GM12878 (cell line): ENCODE data around the gene HGS. TPM values are rescaled to one million over a fixed set of nuclear protein-coding genes. Genes with fewer than 3 reads are reported as not detected.

Experiments used
- ATAC-seq: fragments of 200-7000 bp; cut with Tn5 transposase; 3 replicates; pipeline ENCODE4 v1.9.1; 2020; ENCODE audit warnings: mild to moderate bottlenecking, moderate library complexity
- BruUV-seq: library from RNA; stranded (reverse); fragments of 400-500 nt; replicated peaks from 2 replicates; lab custom pipeline; 2021; lab: Mats Ljungman, UMichigan
- CTCF ChIA-PET: fragments of 300-600 bp; sonication (Branson Sonifier 250); formaldehyde crosslinking; extraction: SDS; loops from one replicate; lab custom pipeline; 2021; ENCODE audit warnings: inconsistent platforms; lab: Yijun Ruan, JAX
- POLR2A ChIA-PET: fragments of 350-600 bp; formaldehyde crosslinking; extraction: SDS; loops from one replicate; lab custom pipeline; 2021; ENCODE audit warnings: inconsistent platforms; lab: Charles Lee
- RAD21 ChIA-PET: fragments of 300-600 bp; sonication (Branson Sonifier 250); formaldehyde crosslinking; loops from one replicate; lab custom pipeline; 2023; ENCODE audit warnings: antibody characterized with exemption; ENCODE audit not compliant: unreplicated experiment; lab: Charles Lee
- SMC1A ChIA-PET: fragments of 300-600 bp; sonication (Branson Sonifier 250); formaldehyde crosslinking; loops from one replicate; lab custom pipeline; 2023; ENCODE audit not compliant: unreplicated experiment, uncharacterized antibody; lab: Charles Lee
- DNase-seq: peaks from one replicate; pipeline ENCODE4 v3.0.0-alpha.2; 2011; ENCODE audit warnings: low read depth, low spot score
- FAIRE-seq: peaks from 3 replicates; lab custom pipeline; 2011; peaks lifted over from hg19 to GRCh38; lab: Jason Lieb, UNC
- H2AFZ ChIP-seq: 2 replicates; pipeline ENCODE4 v1.6.0; 2011; ENCODE audit warnings: low read depth, low read length, control low read depth; ENCODE audit not compliant: control insufficient read depth
- H3K27ac ChIP-seq: 2 replicates; pipeline ENCODE4 v1.5.1; 2011; ENCODE audit warnings: control low read depth; ENCODE audit not compliant: control insufficient read depth, insufficient read depth
- H3K27me3 ChIP-seq, 2 experiments: replicated peaks in 1 of 2; 2 replicates each; pipeline versions ENCODE4 v1.6.0 to v1.6.1; 2011; ENCODE audit warnings: low read length in 1 of 2; ENCODE audit not compliant: control insufficient read depth in 2 of 2, insufficient read depth in 2 of 2
- H3K36me3 ChIP-seq, 2 experiments: 2 replicates each; pipeline ENCODE4 v1.5.1; 2011; ENCODE audit warnings: low read length in 1 of 2; ENCODE audit not compliant: control insufficient read depth in 2 of 2, insufficient read depth in 2 of 2
- H3K4me1 ChIP-seq: 2 replicates; pipeline ENCODE4 v1.6.1; 2011; ENCODE audit warnings: mild to moderate bottlenecking, low read length, moderate library complexity, mixed read lengths; ENCODE audit not compliant: control insufficient read depth, insufficient read depth
- H3K4me2 ChIP-seq: 2 replicates; pipeline ENCODE4 v1.6.0; 2011; ENCODE audit warnings: control low read depth; ENCODE audit not compliant: control insufficient read depth, insufficient read depth
- H3K4me3 ChIP-seq: fragments of 200-600 bp; sonication (generic); 2 replicates; pipeline ENCODE4 v1.5.1; 2016
- H3K79me2 ChIP-seq: 2 replicates; pipeline ENCODE4 v1.6.0; 2011; ENCODE audit warnings: low read length; ENCODE audit not compliant: control insufficient read depth, insufficient read depth
- H3K9ac ChIP-seq: 2 replicates; pipeline ENCODE4 v1.8.0; 2011; ENCODE audit warnings: low read length, control low read depth, mixed read lengths; ENCODE audit not compliant: control insufficient read depth, insufficient read depth
- H3K9me3 ChIP-seq: replicated peaks from 3 replicates; pipeline ENCODE4 v1.5.1; 2011; ENCODE audit warnings: mild to moderate bottlenecking, low read length; ENCODE audit not compliant: control insufficient read depth, insufficient read depth
- H4K20me1 ChIP-seq: 2 replicates; pipeline ENCODE4 v1.6.0; 2011; ENCODE audit not compliant: control insufficient read depth, insufficient read depth
- ATF2 ChIP-seq: IDR thresholded peaks from 2 replicates; pipeline ENCODE4 v1.6.1; 2012; ENCODE audit warnings: low read length, inconsistent platforms
- CBX5 ChIP-seq: sonication (generic); IDR thresholded peaks from 2 replicates; pipeline ENCODE4 v1.6.1; 2016; ENCODE audit warnings: low read depth, moderate library complexity, mild to moderate bottlenecking, inconsistent platforms
- FOS ChIP-seq: IDR thresholded peaks from 3 replicates; pipeline ENCODE4 v1.6.1; 2011; ENCODE audit warnings: borderline replicate concordance; ENCODE audit not compliant: insufficient read length; ENCODE audit errors: extremely low read depth
- IRF4 ChIP-seq: IDR thresholded peaks from 2 replicates; pipeline ENCODE4 v1.6.1; 2011; ENCODE audit warnings: low read depth, low read length
- KLF5 ChIP-seq: fragments of 450-650 bp; IDR thresholded peaks from 2 replicates; pipeline ENCODE4 v1.6.1; 2014; ENCODE audit warnings: mild to moderate bottlenecking; ENCODE audit not compliant: partially characterized antibody
- MXI1 ChIP-seq: fragments of 150-350 bp; IDR thresholded peaks from 2 replicates; pipeline ENCODE4 v1.6.1; 2011; ENCODE audit warnings: low read depth, mild to moderate bottlenecking, inconsistent platforms, low read length, improper control_type of control experiment
- PAX5 ChIP-seq: IDR thresholded peaks from 2 replicates; pipeline ENCODE4 v1.6.1; 2011; ENCODE audit warnings: low read depth, low read length, borderline replicate concordance
- POLR2AphosphoS5 ChIP-seq: IDR thresholded peaks from 2 replicates; pipeline ENCODE4 v1.6.1; 2011; ENCODE audit warnings: mild to moderate bottlenecking, low read length, inconsistent platforms
- REST ChIP-seq: IDR thresholded peaks from 2 replicates; pipeline ENCODE4 v1.6.1; 2012; ENCODE audit warnings: mild to moderate bottlenecking, low read depth, low read length
- RFX5 ChIP-seq: IDR thresholded peaks from 2 replicates; pipeline ENCODE4 v1.6.1; 2011; ENCODE audit warnings: low read depth, low read length, improper control_type of control experiment
- SMARCA5 ChIP-seq: fragments of 450-650 bp; IDR thresholded peaks from 2 replicates; pipeline ENCODE4 v1.6.1; 2017; ENCODE audit warnings: mild to moderate bottlenecking
- SREBF2 ChIP-seq: IDR thresholded peaks from 2 replicates; pipeline ENCODE4 v1.6.1; 2012; ENCODE audit warnings: mild to moderate bottlenecking, low read length
- SRF ChIP-seq, 2 experiments: IDR thresholded peaks; 2 replicates each; pipeline ENCODE4 v1.6.1; 2011; ENCODE audit warnings: low read depth in 2 of 2, low read length in 2 of 2, mild to moderate bottlenecking in 1 of 2, moderate library complexity in 1 of 2
- ZZZ3 ChIP-seq: IDR thresholded peaks from 2 replicates; pipeline ENCODE4 v1.6.1; 2011; ENCODE audit warnings: low read depth; ENCODE audit not compliant: control insufficient read depth, insufficient read length
- WGBS: methylation state at CpG from one replicate; pipeline ENCODE4 v1.1.6; 2016; ENCODE audit warnings: low lambda C conversion rate; ENCODE audit not compliant: insufficient replicate concordance, insufficient coverage; ENCODE audit errors: missing lambda C conversion rate; 5-methylcytosine and 5-hydroxymethylcytosine counted together
- in situ Hi-C: fragments of 300-500 bp; cut with MboI; formaldehyde crosslinking; loops from 9 replicates; pipeline ENCODE4 v1.14.3; 2018; ENCODE audit warnings: mixed read lengths
- intact Hi-C: fragments of 100-400 bp; cut with micrococcal nuclease; formaldehyde crosslinking; loops from one replicate; pipeline ENCODE4 v1.14.2; 2022; ENCODE audit not compliant: unreplicated experiment
- polyA plus RNA-seq, 11 experiments: library from polyadenylated mRNA; depleted of rRNA in 4 of 11; unstranded in 6 of 11; stranded (reverse) in 5 of 11; fragments of >200 nt; fragmentation: Nextera tagmentation in 4 of 11; fragmentation: Illumina TruSeq in 1 of 11; extraction: Ambion mirVana in 4 of 11; extraction: Trizol in 1 of 11; gene quantifications; 1 replicate in 1 of 11; 2 replicates in 10 of 11; pipeline versions ENCODE4 v1.2.1 to v1.2.3, GENCODE V29; 2011 to 2016; ENCODE audit warnings: inconsistent platforms in 2 of 11, missing spikeins in 2 of 11, low read depth in 1 of 11
- total RNA-seq, 4 experiments: library from RNA; depleted of rRNA in 3 of 4; stranded (reverse); fragments of >200 nt in 3 of 4; fragmentation: Illumina TruSeq in 1 of 4; extraction: Trizol in 1 of 4; gene quantifications; 2 replicates each; pipeline versions ENCODE4 v1.2.1 to v1.2.3, GENCODE V29; 2013 to 2021
- TF ChIP-seq, protein P1 (sequence below): fragments of 450-650 bp; IDR thresholded peaks from 2 replicates; pipeline ENCODE4 v1.6.1; 2016; ENCODE audit warnings: mild to moderate bottlenecking
- TF ChIP-seq, protein P2 (sequence below): IDR thresholded peaks from 2 replicates; pipeline ENCODE4 v1.6.1; 2011; ENCODE audit warnings: low read depth, mild to moderate bottlenecking, low read length, moderate library complexity, borderline replicate concordance; ENCODE audit errors: extremely low read depth

Gene HGS
- total and polyA plus RNA-seq, 10 of the 15 experiments (the other 5 are each of a cell fraction or from before 2014, with no cell fraction given) = 2.2 to 85.6 (median 55.3) TPM

GRCh38 chr17:81638683-81639082 lies 45.1 kb upstream of the HGS start (continued):
- TF ChIP-seq, protein P1, sequence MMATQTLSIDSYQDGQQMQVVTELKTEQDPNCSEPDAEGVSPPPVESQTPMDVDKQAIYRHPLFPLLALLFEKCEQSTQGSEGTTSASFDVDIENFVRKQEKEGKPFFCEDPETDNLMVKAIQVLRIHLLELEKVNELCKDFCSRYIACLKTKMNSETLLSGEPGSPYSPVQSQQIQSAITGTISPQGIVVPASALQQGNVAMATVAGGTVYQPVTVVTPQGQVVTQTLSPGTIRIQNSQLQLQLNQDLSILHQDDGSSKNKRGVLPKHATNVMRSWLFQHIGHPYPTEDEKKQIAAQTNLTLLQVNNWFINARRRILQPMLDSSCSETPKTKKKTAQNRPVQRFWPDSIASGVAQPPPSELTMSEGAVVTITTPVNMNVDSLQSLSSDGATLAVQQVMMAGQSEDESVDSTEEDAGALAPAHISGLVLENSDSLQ = no peak
- TF ChIP-seq SREBF2 = no peak

- Histone ChIP-seq H3K9me3 (no peaks in the 10 kb centered on the region), H3K79me2 (peaks cover 18% of the 10 kb centered on the region), H3K9ac (no peak overlapping the region), H3K36me3 (no peaks in the 10 kb centered on the region), H3K4me1 (peaks cover 4% of the 10 kb centered on the region), H3K27ac (no peak overlapping the region), H2AFZ (no peak overlapping the region), H4K20me1 (no peaks in the 10 kb centered on the region), H3K4me2 (no peak overlapping the region), H3K4me3 (no peak overlapping the region), H3K27me3 (no peaks in the 10 kb centered on the region)
- no peak for FAIRE-seq
- CTCF ChIA-PET = no interaction called here
- intact Hi-C loops (no loop called here), in situ Hi-C loops (no loop called here)
- DNase-seq = no peak
- no peak for ATAC-seq
- SMC1A ChIA-PET = no interaction called here
- POLR2A ChIA-PET = interaction anchor here (0.7 to 1.4 kb wide), 2 partner anchors 25 to 44 kb away, joined by 3 to 4 read pairs; partner anchors contain the start of genes ARL16 and HGS
- RAD21 ChIA-PET = no interaction called here
- BruUV-seq = no TSS peak
- 95% methylated on average over 9 of the region's 9 CpGs for WGBS
- TF ChIP-seq KLF5 = no peak
- TF ChIP-seq FOS = no peak
- no peak for TF ChIP-seq RFX5
- TF ChIP-seq, protein P2, sequence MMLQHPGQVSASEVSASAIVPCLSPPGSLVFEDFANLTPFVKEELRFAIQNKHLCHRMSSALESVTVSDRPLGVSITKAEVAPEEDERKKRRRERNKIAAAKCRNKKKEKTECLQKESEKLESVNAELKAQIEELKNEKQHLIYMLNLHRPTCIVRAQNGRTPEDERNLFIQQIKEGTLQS = no peak
- TF ChIP-seq POLR2AphosphoS5 = no peak
- no peak for TF ChIP-seq REST
- TF ChIP-seq MXI1 = no peak
- TF ChIP-seq ZZZ3 = no peak
- no peak for TF ChIP-seq ATF2
- TF ChIP-seq IRF4 = no peak
- no peak for TF ChIP-seq CBX5
- no peak for TF ChIP-seq SMARCA5
- no peak for TF ChIP-seq SRF (IDR thresholded peaks at IDR 0.05; ENCODE audit: low read depth in 2 of 2, low read length in 2 of 2)
- no peak for TF ChIP-seq PAX5
Observed at GRCh38 chr17:81640011-81640410, 43.8 kb upstream of the HGS start.
